ENCODE data around the gene DLG4.

DLG4 gene

GRCh38 chr17:7217113-7217987 lies 2.3 kb downstream of the DLG4 start:
- Mint-ChIP-seq H3K36me3 (ENCODE audit: low read depth) (peaks cover 6% of the 10 kb centered on the region), H3K27ac (peak overlapping the region; percentile 49), H3K27me3 (peaks cover 2% of the 10 kb centered on the region), H3K4me1 (peaks cover 71% of the 10 kb centered on the region), H3K9me3 (no peaks in the 10 kb centered on the region), H3K4me3 (peak overlapping the region; percentile 72)
- DNase-seq (peak; percentile 40), ATAC-seq (no peak)

GRCh38 chr17:7216242-7217112 lies 3.2 kb downstream of the DLG4 start:
- H3K36me3 Mint-ChIP-seq (ENCODE audit: low read depth): peaks cover 5% of the 10 kb centered on the region
- ATAC-seq: no peak
- H3K27ac Mint-ChIP-seq: peak overlapping the region; percentile 29
- H3K9me3 Mint-ChIP-seq: no peaks in the 10 kb centered on the region
- peak overlapping the region; percentile 72 for H3K4me3 Mint-ChIP-seq
- no peak for DNase-seq
- H3K27me3 Mint-ChIP-seq: peaks cover 2% of the 10 kb centered on the region
- H3K4me1 Mint-ChIP-seq: peaks cover 69% of the 10 kb centered on the region

- Mint-ChIP-seq H3K27me3 (peaks cover 2% of the 10 kb centered on the region), H3K36me3 (ENCODE audit: low read depth) (no peaks in the 10 kb centered on the region), H3K27ac (peak overlapping the region; percentile 85), H3K9me3 (no peaks in the 10 kb centered on the region), H3K4me3 (peak overlapping the region; percentile 84), H3K4me1 (peaks cover 65% of the 10 kb centered on the region)
- ATAC-seq: no peak
- no peak for DNase-seq
These were observed 3.9 kb downstream of the DLG4 start for GRCh38 chr17:7215652-7216180.

- H3K4me1 Mint-ChIP-seq: peaks cover 61% of the 10 kb centered on the region
- peak overlapping the region; percentile 84 for H3K4me3 Mint-ChIP-seq
- peak overlapping the region; percentile 85 for H3K27ac Mint-ChIP-seq
- no peaks in the 10 kb centered on the region for H3K9me3 Mint-ChIP-seq
- DNase-seq (no peak), ATAC-seq (no peak)
- peaks cover 2% of the 10 kb centered on the region for H3K27me3 Mint-ChIP-seq
- H3K36me3 Mint-ChIP-seq (ENCODE audit: low read depth): no peaks in the 10 kb centered on the region
These were observed 4.4 kb downstream of the DLG4 start for GRCh38 chr17:7215136-7215638.

GRCh38 chr17:7214300-7215135 lies 5.1 kb downstream of the DLG4 start:
- ATAC-seq (peak; percentile 81), DNase-seq (peak; percentile 100)
- peak overlapping the region; percentile 84 for H3K4me3 Mint-ChIP-seq
- H3K9me3 Mint-ChIP-seq: no peaks in the 10 kb centered on the region
- peak overlapping the region; percentile 85 for H3K27ac Mint-ChIP-seq
- no peaks in the 10 kb centered on the region for H3K36me3 Mint-ChIP-seq (ENCODE audit: low read depth)
- H3K27me3 Mint-ChIP-seq: peaks cover 2% of the 10 kb centered on the region
- H3K4me1 Mint-ChIP-seq: peaks cover 58% of the 10 kb centered on the region

GRCh38 chr17:7213895-7214299 lies 5.7 kb downstream of the DLG4 start:
- H3K4me1 Mint-ChIP-seq: peaks cover 54% of the 10 kb centered on the region
- H3K9me3 Mint-ChIP-seq: no peaks in the 10 kb centered on the region
- ATAC-seq (no peak), DNase-seq (no peak)
- H3K27ac Mint-ChIP-seq: peak overlapping the region; percentile 85
- H3K36me3 Mint-ChIP-seq (ENCODE audit: low read depth): no peaks in the 10 kb centered on the region
- peak overlapping the region; percentile 84 for H3K4me3 Mint-ChIP-seq
- H3K27me3 Mint-ChIP-seq: peaks cover 2% of the 10 kb centered on the region

- DNase-seq (no peak), ATAC-seq (no peak)
- Mint-ChIP-seq H3K27me3 (peaks cover 2% of the 10 kb centered on the region), H3K36me3 (ENCODE audit: low read depth) (no peaks in the 10 kb centered on the region), H3K9me3 (no peaks in the 10 kb centered on the region), H3K4me1 (peaks cover 39% of the 10 kb centered on the region), H3K27ac (peak overlapping the region; percentile 5), H3K4me3 (peak overlapping the region; percentile 1)
These were observed 8.0 kb downstream of the DLG4 start for GRCh38 chr17:7211491-7212273.

- H3K27me3 Mint-ChIP-seq: peaks cover 2% of the 10 kb centered on the region
- DNase-seq (no peak), ATAC-seq (no peak)
- H3K9me3 Mint-ChIP-seq: no peaks in the 10 kb centered on the region
- H3K36me3 Mint-ChIP-seq (ENCODE audit: low read depth): no peaks in the 10 kb centered on the region
- no peak overlapping the region for H3K27ac Mint-ChIP-seq
- H3K4me1 Mint-ChIP-seq: peaks cover 38% of the 10 kb centered on the region
- no peak overlapping the region for H3K4me3 Mint-ChIP-seq
These were observed 10.7 kb downstream of the DLG4 start for GRCh38 chr17:7208754-7209460.

GRCh38 chr17:7208027-7208571 lies 11.5 kb downstream of the DLG4 start:
- no peak for DNase-seq
- H3K4me1 Mint-ChIP-seq: peaks cover 34% of the 10 kb centered on the region
- H3K36me3 Mint-ChIP-seq (ENCODE audit: low read depth): no peaks in the 10 kb centered on the region
- H3K9me3 Mint-ChIP-seq: no peaks in the 10 kb centered on the region
- no peak for ATAC-seq
- no peak overlapping the region for H3K4me3 Mint-ChIP-seq
- H3K27ac Mint-ChIP-seq: no peak overlapping the region
- no peaks in the 10 kb centered on the region for H3K27me3 Mint-ChIP-seq

- no peaks in the 10 kb centered on the region for H3K9me3 Mint-ChIP-seq
- H3K27me3 Mint-ChIP-seq: no peaks in the 10 kb centered on the region
- no peak for ATAC-seq
- no peak overlapping the region for H3K27ac Mint-ChIP-seq
- no peaks in the 10 kb centered on the region for H3K36me3 Mint-ChIP-seq (ENCODE audit: low read depth)
- peaks cover 34% of the 10 kb centered on the region for H3K4me1 Mint-ChIP-seq
- no peak for DNase-seq
- no peak overlapping the region for H3K4me3 Mint-ChIP-seq
These were observed 12.3 kb downstream of the DLG4 start for GRCh38 chr17:7207120-7208001.

GRCh38 chr17:7205561-7205960 lies 14.1 kb downstream of the DLG4 start:
- Mint-ChIP-seq H3K27me3 (no peaks in the 10 kb centered on the region), H3K27ac (peak overlapping the region; percentile 81), H3K4me3 (peak overlapping the region; percentile 66), H3K9me3 (no peaks in the 10 kb centered on the region), H3K4me1 (peaks cover 28% of the 10 kb centered on the region), H3K36me3 (ENCODE audit: low read depth) (peaks cover 2% of the 10 kb centered on the region)
- DNase-seq (no peak), ATAC-seq (no peak)
